IMR-90 (cell line): Measurements from ENCODE around the gene POU2AF1. TPM values are rescaled to one million over a fixed set of nuclear protein-coding genes. Genes with fewer than 3 reads are reported as not detected.

Experiments used
- ATAC-seq: fragments of 200-7000 bp; cut with Tn5 transposase; 2 replicates; pipeline ENCODE4 v1.9.1; 2020; ENCODE audit warnings: low read depth, mild to moderate bottlenecking, moderate library complexity
- BruUV-seq: library from RNA; stranded (reverse); fragments of 400-500 nt; replicated peaks from 2 replicates; lab custom pipeline; 2021; lab: Mats Ljungman, UMichigan
- CTCF ChIA-PET: fragments of 300-600 bp; formaldehyde crosslinking; extraction: SDS; loops from one replicate; lab custom pipeline; 2021; ENCODE audit warnings: antibody characterized with exemption; lab: Yijun Ruan, JAX
- POLR2A ChIA-PET: fragments of 300-600 bp; sonication (Branson Sonifier 250); formaldehyde crosslinking; loops from one replicate; lab custom pipeline; 2022; ENCODE audit warnings: antibody characterized with exemption; ENCODE audit not compliant: unreplicated experiment; lab: Charles Lee
- DNase-seq: peaks from one replicate; pipeline ENCODE4 v3.0.0; 2013
- H2AFZ ChIP-seq: replicated peaks from 2 replicates; pipeline ENCODE3; 2013; ENCODE audit warnings: low read length, mild to moderate bottlenecking; ENCODE audit not compliant: poor library complexity
- H2AK5ac ChIP-seq: 2 replicates; pipeline ENCODE4 v1.6.1; 2013; ENCODE audit warnings: low read depth, low read length, inconsistent platforms
- H2AK9ac ChIP-seq: replicated peaks from 2 replicates; pipeline ENCODE3; 2013; ENCODE audit warnings: mild to moderate bottlenecking, low read depth, low read length, moderate library complexity; ENCODE audit not compliant: poor library complexity
- H2BK120ac ChIP-seq: 2 replicates; pipeline ENCODE4 v1.6.1; 2013; ENCODE audit warnings: low read depth, low read length, inconsistent platforms
- H2BK15ac ChIP-seq: 3 replicates; pipeline ENCODE4 v1.6.1; 2013; ENCODE audit warnings: low read depth, low read length, inconsistent platforms
- H2BK20ac ChIP-seq: 2 replicates; pipeline ENCODE4 v1.6.1; 2013; ENCODE audit warnings: low read depth, mild to moderate bottlenecking, inconsistent platforms, low read length, moderate library complexity
- H2BK5ac ChIP-seq: 2 replicates; pipeline ENCODE4 v1.6.1; 2013; ENCODE audit warnings: mild to moderate bottlenecking, low read depth, low read length, inconsistent platforms; ENCODE audit not compliant: poor library complexity, severe bottlenecking
- H3K14ac ChIP-seq: replicated peaks from 2 replicates; pipeline ENCODE4 v1.6.1; 2013; ENCODE audit warnings: low read depth, low read length, inconsistent platforms
- H3K18ac ChIP-seq: 2 replicates; pipeline ENCODE4 v1.6.1; 2013; ENCODE audit warnings: low read depth, low read length, control low read depth
- H3K23ac ChIP-seq: 2 replicates; pipeline ENCODE4 v1.6.1; 2013; ENCODE audit warnings: low read depth, low read length, inconsistent platforms
- H3K27ac ChIP-seq: 2 replicates; pipeline ENCODE4 v1.5.1; 2013; ENCODE audit warnings: mild to moderate bottlenecking, control low read depth, low read length; ENCODE audit not compliant: insufficient read depth
- H3K27me3 ChIP-seq: 2 replicates; pipeline ENCODE4 v1.6.1; 2013; ENCODE audit warnings: low read length; ENCODE audit not compliant: control insufficient read depth, insufficient read depth
- H3K36me3 ChIP-seq: 2 replicates; pipeline ENCODE4 v1.6.1; 2013; ENCODE audit warnings: low read length, mixed read lengths; ENCODE audit not compliant: control insufficient read depth, insufficient read depth
- H3K4ac ChIP-seq: 2 replicates; pipeline ENCODE4 v1.6.1; 2013; ENCODE audit warnings: low read depth, low read length, inconsistent platforms
- H3K4me1 ChIP-seq: 2 replicates; pipeline ENCODE4 v1.6.1; 2013; ENCODE audit warnings: low read length, mixed read lengths; ENCODE audit not compliant: control insufficient read depth, insufficient read depth
- H3K4me2 ChIP-seq: 2 replicates; pipeline ENCODE4 v1.6.1; 2013; ENCODE audit warnings: low read depth, mild to moderate bottlenecking, control low read depth, low read length, moderate library complexity
- H3K4me3 ChIP-seq: 2 replicates; pipeline ENCODE4 v1.5.1; 2013; ENCODE audit warnings: low read depth, mild to moderate bottlenecking, control low read depth, low read length, moderate library complexity; ENCODE audit not compliant: insufficient read depth
- H3K56ac ChIP-seq: 2 replicates; pipeline ENCODE4 v1.6.1; 2013; ENCODE audit warnings: low read length, inconsistent platforms; ENCODE audit not compliant: insufficient read depth; ENCODE audit errors: extremely low read depth
- H3K79me1 ChIP-seq, 2 experiments: 2 replicates each; pipeline ENCODE4 v1.6.1; 2013; ENCODE audit warnings: low read length in 2 of 2, inconsistent platforms in 1 of 2, low read depth in 1 of 2
- H3K9ac ChIP-seq: 2 replicates; pipeline ENCODE4 v1.6.1; 2013; ENCODE audit warnings: low read depth, low read length, control low read depth
- H3K9me1 ChIP-seq: 2 replicates; pipeline ENCODE4 v1.6.1; 2013; ENCODE audit warnings: low read length, inconsistent platforms; ENCODE audit not compliant: insufficient read depth
- H3K9me3 ChIP-seq: 2 replicates; pipeline ENCODE4 v1.6.1; 2013; ENCODE audit warnings: low read length; ENCODE audit not compliant: control insufficient read depth, insufficient read depth
- H4K20me1 ChIP-seq: 2 replicates; pipeline ENCODE4 v1.6.1; 2013; ENCODE audit warnings: low read length, inconsistent platforms; ENCODE audit not compliant: insufficient read depth
- H4K5ac ChIP-seq: 2 replicates; pipeline ENCODE4 v1.6.1; 2013; ENCODE audit warnings: mild to moderate bottlenecking, low read depth, low read length, control low read depth
- H4K8ac ChIP-seq, 2 experiments: 2 replicates each; pipeline ENCODE4 v1.6.1; 2013; ENCODE audit warnings: low read depth in 2 of 2, low read length in 2 of 2, control low read depth in 1 of 2, inconsistent platforms in 1 of 2
- H4K91ac ChIP-seq: 2 replicates; pipeline ENCODE4 v1.6.1; 2013; ENCODE audit warnings: low read depth, low read length, inconsistent platforms; ENCODE audit not compliant: insufficient read depth
- CEBPB ChIP-seq: IDR thresholded peaks from 2 replicates; pipeline ENCODE4 v1.6.1; 2012; ENCODE audit warnings: low read depth, low read length, improper control_type of control experiment
- CHD1 ChIP-seq: IDR thresholded peaks from 2 replicates; pipeline ENCODE4 v1.6.1; 2012; ENCODE audit warnings: low read depth, low read length, improper control_type of control experiment
- CTCF ChIP-seq: conservative IDR thresholded peaks from 2 replicates; pipeline ENCODE4 v1.5.1; 2012; ENCODE audit warnings: mild to moderate bottlenecking, low read depth, low read length, improper control_type of control experiment
- ELK1 ChIP-seq: fragments of 150-350 bp; IDR thresholded peaks from 2 replicates; pipeline ENCODE4 v1.6.1; 2016; ENCODE audit warnings: low read depth, mild to moderate bottlenecking, low read length, moderate library complexity, borderline replicate concordance
- FOS ChIP-seq: fragments of 150-350 bp; IDR thresholded peaks from 2 replicates; pipeline ENCODE4 v1.6.1; 2016; ENCODE audit warnings: low read depth, low read length
- MAZ ChIP-seq: IDR thresholded peaks from 2 replicates; pipeline ENCODE4 v1.6.1; 2012; ENCODE audit warnings: low read depth, mild to moderate bottlenecking, low read length, improper control_type of control experiment, moderate library complexity, borderline replicate concordance
- MXI1 ChIP-seq: IDR thresholded peaks from 2 replicates; pipeline ENCODE4 v1.6.1; 2012; ENCODE audit warnings: low read depth, mild to moderate bottlenecking, low read length, moderate library complexity, borderline replicate concordance
- NFE2L2 ChIP-seq: fragments of 150-350 bp; IDR thresholded peaks from 2 replicates; pipeline ENCODE4 v1.6.1; 2016; ENCODE audit warnings: low read depth, mild to moderate bottlenecking, low read length
- POLR2A ChIP-seq: IDR thresholded peaks from 2 replicates; pipeline ENCODE4 v1.6.1; 2012; ENCODE audit warnings: mild to moderate bottlenecking, low read depth, low read length
- RAD21 ChIP-seq: IDR thresholded peaks from 2 replicates; pipeline ENCODE4 v1.6.1; 2012; ENCODE audit warnings: low read length, improper control_type of control experiment
- RCOR1 ChIP-seq: IDR thresholded peaks from 2 replicates; pipeline ENCODE4 v1.6.1; 2012; ENCODE audit warnings: mild to moderate bottlenecking, low read length, improper control_type of control experiment; ENCODE audit not compliant: insufficient replicate concordance
- RFX5 ChIP-seq: IDR thresholded peaks from 2 replicates; pipeline ENCODE4 v1.8.0; 2012; ENCODE audit warnings: low read depth, mild to moderate bottlenecking, low read length, moderate library complexity
- SMC3 ChIP-seq: fragments of 150-350 bp; IDR thresholded peaks from 2 replicates; pipeline ENCODE4 v1.6.1; 2016; ENCODE audit warnings: low read depth, mild to moderate bottlenecking, antibody characterized with exemption, low read length, moderate library complexity
- USF2 ChIP-seq: fragments of 150-350 bp; IDR thresholded peaks from 2 replicates; pipeline ENCODE4 v1.6.1; 2017; ENCODE audit warnings: mild to moderate bottlenecking, antibody characterized with exemption, low read length, low read depth
- WGBS, 2 experiments: methylation state at CpG; one replicate each; pipeline versions ENCODE4 v1.1.5 to v1.1.7; 2013; ENCODE audit warnings: missing lambda C conversion rate in 2 of 2; ENCODE audit not compliant: insufficient read length in 1 of 2; ENCODE audit errors: extremely low coverage in 2 of 2; 5-methylcytosine and 5-hydroxymethylcytosine counted together
- dilution Hi-C: fragments of 300-500 bp; cut with HindIII; formaldehyde crosslinking; loops from one replicate; pipeline ENCODE4 v1.14.3; 2018; ENCODE audit warnings: low sequenced_read_pairs; ENCODE audit not compliant: unreplicated experiment
- in situ Hi-C: fragments of 300-500 bp; cut with MboI; formaldehyde crosslinking; loops from 3 replicates; pipeline ENCODE4 v1.14.3; 2019; ENCODE audit warnings: low sequenced_read_pairs, inconsistent platforms, mixed read lengths
- intact Hi-C: fragments of 100-400 bp; cut with micrococcal nuclease; formaldehyde crosslinking; loops from 2 replicates; pipeline ENCODE4 v1.10.0; 2022
- polyA plus RNA-seq, 3 experiments: library from polyadenylated mRNA; depleted of rRNA; stranded (reverse); fragments of >200 nt; gene quantifications; 2 replicates each; pipeline ENCODE4 v1.2.3, GENCODE V29; 2012; ENCODE audit warnings: low replicate concordance in 1 of 3
- total RNA-seq: library from RNA; depleted of rRNA; stranded (reverse); fragments of >200 nt; gene quantifications from 2 replicates; pipeline ENCODE4 v1.2.3, GENCODE V29; 2012

The POU2AF1 gene
- total and polyA plus RNA-seq, 2 of the 4 experiments (the other 2 are of a cell fraction) = not detected

GRCh38 chr11:111334532-111335502 lies 44.3 kb downstream of the POU2AF1 start:
- ATAC-seq = no peak
- no peak for TF ChIP-seq MAZ
- TF ChIP-seq USF2 = no peak
- TF ChIP-seq NFE2L2 = no peak
- no peak for TF ChIP-seq RFX5
- TF ChIP-seq CEBPB = no peak
- TF ChIP-seq ELK1 = no peak
- no peak for TF ChIP-seq RCOR1
- no peak for TF ChIP-seq FOS
- TF ChIP-seq SMC3 = no peak
- TF ChIP-seq CTCF = no peak
- TF ChIP-seq CHD1 = no peak
- no peak for TF ChIP-seq RAD21
- TF ChIP-seq POLR2A = no peak
- TF ChIP-seq MXI1 = no peak

More at GRCh38 chr11:111334532-111335502, 44.3 kb downstream of the POU2AF1 start:
- H2BK20ac ChIP-seq = no peak overlapping the region
- H4K5ac ChIP-seq = no peak overlapping the region
- H3K14ac ChIP-seq = no peak overlapping the region
- no peak overlapping the region for H4K91ac ChIP-seq
- H3K18ac ChIP-seq = no peak overlapping the region
- POLR2A ChIA-PET = no interaction called here
- WGBS, 2 experiments = 50% methylated on average over 3 of the region's 9 CpGs; no CpG with 5 or more reads in 1 of the 2 experiments
- H3K79me1 ChIP-seq = no peaks in the 10 kb centered on the region
- H3K9me1 ChIP-seq = no peaks in the 10 kb centered on the region
- no peak overlapping the region for H3K4me2 ChIP-seq
- no peak for DNase-seq
- H3K9me3 ChIP-seq = no peaks in the 10 kb centered on the region
- H2BK120ac ChIP-seq = no peak overlapping the region
- BruUV-seq = no TSS peak
- CTCF ChIA-PET = no interaction called here
- dilution Hi-C loops (no loop called here), intact Hi-C loops (no loop called here), in situ Hi-C loops (no loop called here)
- H2AFZ ChIP-seq = no peak overlapping the region
- no peak overlapping the region for H4K8ac ChIP-seq
- no peak overlapping the region for H3K23ac ChIP-seq
- H3K56ac ChIP-seq = no peak overlapping the region
- H3K27ac ChIP-seq = no peak overlapping the region
- no peak overlapping the region for H3K4ac ChIP-seq
- H3K27me3 ChIP-seq = peaks cover 15% of the 10 kb centered on the region
- no peak overlapping the region for H2AK9ac ChIP-seq
- H3K4me1 ChIP-seq = peaks cover 5% of the 10 kb centered on the region; the same call in 1 of the 2 replicates
- H2AK5ac ChIP-seq = no peak overlapping the region
- no peaks in the 10 kb centered on the region for H4K20me1 ChIP-seq
- no peak overlapping the region for H3K9ac ChIP-seq
- H2BK5ac ChIP-seq = no peak overlapping the region
- H3K4me3 ChIP-seq = no peak overlapping the region
- no peaks in the 10 kb centered on the region for H3K36me3 ChIP-seq
- H2BK15ac ChIP-seq = no peak overlapping the region
